ENCODE data around the gene TPBGL. TPM values are rescaled to one million over a fixed set of nuclear protein-coding genes. Genes with fewer than 3 reads are reported as not detected.

The TPBGL gene
- total RNA-seq, 1 experiment from 2014 or later = 0.41 TPM

GRCh38 chr11:75283391-75283931 lies 42.9 kb downstream of the TPBGL start:
- TF ChIP-seq EZH2 (IDR thresholded peaks at IDR 0.05; ENCODE audit: borderline replicate concordance, low read depth, low read length, poor library complexity, severe bottlenecking) (no peak), CTCF (conservative IDR thresholded peaks at IDR 0.05; ENCODE audit: low read depth, low read length) (no peak)
- no TSS peak for BruUV-seq (replicated peaks)
- no peak for DNase-seq (ENCODE audit: low spot score)
- intact Hi-C loops (cut with micrococcal nuclease; ENCODE audit: unreplicated experiment) = no loop called here
- CTCF ChIA-PET = no interaction called here
- no peak overlapping the region for H3K4me3 ChIP-seq (ENCODE audit: low read depth, low read length, poor library complexity, severe bottlenecking)
- H3K4me1 ChIP-seq (ENCODE audit: insufficient read depth, low read length, poor library complexity, severe bottlenecking) = no peaks in the 10 kb centered on the region
- POLR2A ChIA-PET (ENCODE audit: low non-redundant PET) = no interaction called here
- H3K27ac ChIP-seq (ENCODE audit: low read depth, low read length, poor library complexity, severe bottlenecking) = no peak overlapping the region
- no peaks in the 10 kb centered on the region for H3K27me3 ChIP-seq (replicated peaks; ENCODE audit: insufficient read depth, low read depth, low read length, poor library complexity)
- H3K9me3 ChIP-seq (ENCODE audit: low read depth, low read length, poor library complexity, severe bottlenecking) = no peaks in the 10 kb centered on the region
- peaks cover under 1% of the 10 kb centered on the region for H3K36me3 ChIP-seq (ENCODE audit: insufficient read depth, low read length, poor library complexity, severe bottlenecking)

- Histone ChIP-seq H3K27me3 (replicated peaks; ENCODE audit: insufficient read depth, low read depth, low read length, poor library complexity) (no peaks in the 10 kb centered on the region), H3K4me1 (ENCODE audit: insufficient read depth, low read length, poor library complexity, severe bottlenecking) (no peaks in the 10 kb centered on the region), H3K9me3 (ENCODE audit: low read depth, low read length, poor library complexity, severe bottlenecking) (no peaks in the 10 kb centered on the region), H3K36me3 (ENCODE audit: insufficient read depth, low read length, poor library complexity, severe bottlenecking) (no peaks in the 10 kb centered on the region), H3K4me3 (ENCODE audit: low read depth, low read length, poor library complexity, severe bottlenecking) (no peak overlapping the region), H3K27ac (ENCODE audit: low read depth, low read length, poor library complexity, severe bottlenecking) (no peak overlapping the region)
- no TSS peak for BruUV-seq (replicated peaks)
- no peak for TF ChIP-seq CTCF (conservative IDR thresholded peaks at IDR 0.05; ENCODE audit: low read depth, low read length)
- no peak for TF ChIP-seq EZH2 (IDR thresholded peaks at IDR 0.05; ENCODE audit: borderline replicate concordance, low read depth, low read length, poor library complexity, severe bottlenecking)
- POLR2A ChIA-PET (ENCODE audit: low non-redundant PET) = no interaction called here
- intact Hi-C loops (cut with micrococcal nuclease; ENCODE audit: unreplicated experiment) = no loop called here
- no peak for DNase-seq (ENCODE audit: low spot score)
- CTCF ChIA-PET = no interaction called here
These were observed 45.3 kb downstream of the TPBGL start for GRCh38 chr11:75285776-75286360.

- no peaks in the 10 kb centered on the region for H3K36me3 ChIP-seq (ENCODE audit: insufficient read depth, low read length, poor library complexity, severe bottlenecking)
- CTCF ChIA-PET = no interaction called here
- no peaks in the 10 kb centered on the region for H3K4me1 ChIP-seq (ENCODE audit: insufficient read depth, low read length, poor library complexity, severe bottlenecking)
- no peaks in the 10 kb centered on the region for H3K9me3 ChIP-seq (ENCODE audit: low read depth, low read length, poor library complexity, severe bottlenecking)
- DNase-seq (ENCODE audit: low spot score) = no peak
- no peak overlapping the region for H3K4me3 ChIP-seq (ENCODE audit: low read depth, low read length, poor library complexity, severe bottlenecking)
- TF ChIP-seq EZH2 (IDR thresholded peaks at IDR 0.05; ENCODE audit: borderline replicate concordance, low read depth, low read length, poor library complexity, severe bottlenecking) = no peak
- TF ChIP-seq CTCF (conservative IDR thresholded peaks at IDR 0.05; ENCODE audit: low read depth, low read length) = no peak
- no peak overlapping the region for H3K27ac ChIP-seq (ENCODE audit: low read depth, low read length, poor library complexity, severe bottlenecking)
- POLR2A ChIA-PET (ENCODE audit: low non-redundant PET) = no interaction called here
- intact Hi-C loops (cut with micrococcal nuclease; ENCODE audit: unreplicated experiment) = no loop called here
- no TSS peak for BruUV-seq (replicated peaks)
- no peaks in the 10 kb centered on the region for H3K27me3 ChIP-seq (replicated peaks; ENCODE audit: insufficient read depth, low read depth, low read length, poor library complexity)
These were observed 46.4 kb downstream of the TPBGL start for GRCh38 chr11:75286826-75287465.
